H1 (cell line): ENCODE measurements around the gene MAPK14. TPM values are rescaled to one million over a fixed set of nuclear protein-coding genes. Genes with fewer than 3 reads are reported as not detected.
"Not testable (repeated sequence)": the region's sequence is repeated elsewhere in the genome, so short reads cannot be mapped to it uniquely, and the experiment has no call there.

Experiments
- CTCF ChIA-PET: fragments of 300-600 bp; sonication (Branson Sonifier 250); formaldehyde crosslinking; loops from one replicate; lab custom pipeline; 2021; ENCODE audit not compliant: partially characterized antibody; lab: Charles Lee
- POLR2A ChIA-PET: fragments of 300-600 bp; sonication (Branson Sonifier 250); formaldehyde crosslinking; loops from one replicate; lab custom pipeline; 2021; ENCODE audit warnings: inconsistent platforms; ENCODE audit not compliant: partially characterized antibody; lab: Charles Lee
- DNase-seq, 2 experiments: peaks; one replicate each; pipeline versions ENCODE4 v3.0.0 to v3.0.0-alpha.2; 2010 to 2022; ENCODE audit warnings: low spot score in 2 of 2, low read depth in 1 of 2, mixed read lengths in 1 of 2
- FAIRE-seq: peaks from 2 replicates; lab custom pipeline; 2011; peaks lifted over from hg19 to GRCh38; lab: Jason Lieb, UNC
- H2AFZ ChIP-seq: 2 replicates; pipeline ENCODE4 v1.8.1; 2012; ENCODE audit warnings: low read length, inconsistent platforms
- H2AK5ac ChIP-seq: 2 replicates; pipeline ENCODE4 v1.6.1; 2013; ENCODE audit warnings: low read depth, low read length
- H2BK120ac ChIP-seq: replicated peaks from 2 replicates; pipeline ENCODE3; 2013; ENCODE audit warnings: low read depth, low read length, inconsistent platforms
- H2BK12ac ChIP-seq: 2 replicates; pipeline ENCODE4 v1.6.1; 2013; ENCODE audit warnings: low read depth, low read length
- H2BK15ac ChIP-seq: 2 replicates; pipeline ENCODE4 v1.6.1; 2013; ENCODE audit warnings: low read length
- H2BK20ac ChIP-seq: 2 replicates; pipeline ENCODE4 v1.6.1; 2013; ENCODE audit warnings: low read length
- H2BK5ac ChIP-seq: 2 replicates; pipeline ENCODE4 v1.6.1; 2013; ENCODE audit warnings: low read depth, low read length
- H3K14ac ChIP-seq: 2 replicates; pipeline ENCODE4 v1.6.1; 2013; ENCODE audit warnings: inconsistent platforms; ENCODE audit not compliant: insufficient read length
- H3K18ac ChIP-seq: 2 replicates; pipeline ENCODE4 v1.6.1; 2013; ENCODE audit warnings: low read length; ENCODE audit errors: extremely low read depth
- H3K23ac ChIP-seq: 2 replicates; pipeline ENCODE4 v1.6.1; 2013; ENCODE audit warnings: inconsistent platforms; ENCODE audit not compliant: insufficient read length
- H3K23me2 ChIP-seq: 2 replicates; pipeline ENCODE4 v1.6.1; 2013; ENCODE audit warnings: low read depth, low read length
- H3K27ac ChIP-seq: 2 replicates; pipeline ENCODE4 v1.6.1; 2011; ENCODE audit warnings: low read depth, low read length, inconsistent platforms
- H3K27me3 ChIP-seq, 4 experiments: replicated peaks in 1 of 4; 1 replicate in 1 of 4; 2 replicates in 3 of 4; pipeline versions ENCODE4 v1.6.1 to v1.8.1; 2011 to 2013; ENCODE audit warnings: low read length in 3 of 4, mild to moderate bottlenecking in 3 of 4, inconsistent platforms in 2 of 4, mixed read lengths in 2 of 4, moderate library complexity in 1 of 4; ENCODE audit not compliant: control insufficient read depth in 3 of 4, insufficient read depth in 3 of 4; ENCODE audit errors: extremely low read depth in 1 of 4
- H3K36me3 ChIP-seq, 4 experiments: 2 replicates each; pipeline versions ENCODE4 v1.6.1 to v1.8.1; 2011 to 2013; ENCODE audit warnings: mild to moderate bottlenecking in 4 of 4, low read length in 3 of 4, moderate library complexity in 2 of 4, control low read depth in 1 of 4, inconsistent platforms in 1 of 4; ENCODE audit not compliant: insufficient read depth in 4 of 4, control insufficient read depth in 2 of 4
- H3K4ac ChIP-seq: replicated peaks from 2 replicates; pipeline ENCODE3; 2013; ENCODE audit warnings: low read length, low read depth, mixed read lengths, inconsistent platforms; ENCODE audit not compliant: insufficient read length
- H3K4me1 ChIP-seq, 4 experiments: replicated peaks in 1 of 4; 1 replicate in 1 of 4; 2 replicates in 3 of 4; pipeline versions ENCODE4 v1.6.1 to v1.8.1; 2011 to 2013; ENCODE audit warnings: low read length in 3 of 4, inconsistent platforms in 2 of 4, mixed read lengths in 1 of 4; ENCODE audit not compliant: insufficient read depth in 4 of 4, control insufficient read depth in 3 of 4
- H3K4me2 ChIP-seq, 2 experiments: 2 replicates each; pipeline versions ENCODE4 v1.6.1 to v1.8.1; 2011 to 2013; ENCODE audit warnings: low read depth in 2 of 2, low read length in 2 of 2, control low read depth in 1 of 2, inconsistent platforms in 1 of 2, mild to moderate bottlenecking in 1 of 2; ENCODE audit not compliant: insufficient read depth in 1 of 2
- H3K4me3 ChIP-seq, 4 experiments: fragments of 200-600, 300-600 bp in 1 of 4; sonication (generic), shearing (Covaris generic), sonication (Bioruptor Twin) in 1 of 4; 2 replicates each; pipeline versions ENCODE4 v1.5.1 to v1.8.1; 2011 to 2016; ENCODE audit warnings: low read length in 4 of 4, low read depth in 3 of 4, control low read depth in 2 of 4, inconsistent platforms in 2 of 4, mild to moderate bottlenecking in 2 of 4, mixed read lengths in 1 of 4, moderate library complexity in 1 of 4; ENCODE audit not compliant: insufficient read depth in 2 of 4; ENCODE audit errors: extremely low read depth in 1 of 4
- H3K56ac ChIP-seq: replicated peaks from 2 replicates; pipeline ENCODE3; 2013; ENCODE audit warnings: low read depth, mild to moderate bottlenecking, mixed read lengths, low read length, inconsistent platforms; ENCODE audit not compliant: insufficient read length
- H3K79me1 ChIP-seq: 2 replicates; pipeline ENCODE4 v1.6.1; 2013; ENCODE audit warnings: low read depth, low read length, control low read depth
- H3K79me2 ChIP-seq, 2 experiments: 2 replicates each; pipeline versions ENCODE4 v1.6.1 to v1.8.1; 2012 to 2013; ENCODE audit warnings: low read length in 2 of 2, mild to moderate bottlenecking in 2 of 2, inconsistent platforms in 1 of 2; ENCODE audit not compliant: insufficient read depth in 2 of 2, control insufficient read depth in 1 of 2
- H3K9ac ChIP-seq, 4 experiments: replicated peaks in 1 of 4; 1 replicate in 1 of 4; 2 replicates in 3 of 4; pipeline versions ENCODE4 v1.6.1 to v1.8.1; 2011 to 2013; ENCODE audit warnings: low read depth in 3 of 4, low read length in 3 of 4, control low read depth in 2 of 4, mild to moderate bottlenecking in 2 of 4, moderate library complexity in 2 of 4, inconsistent platforms in 1 of 4; ENCODE audit errors: extremely low read depth in 1 of 4
- H3K9me3 ChIP-seq, 2 experiments: 2 replicates each; pipeline versions ENCODE4 v1.6.1 to v1.8.1; 2012 to 2013; ENCODE audit warnings: mild to moderate bottlenecking in 2 of 2, moderate library complexity in 2 of 2, control low read depth in 1 of 2, inconsistent platforms in 1 of 2, low read depth in 1 of 2, low read length in 1 of 2, mixed read lengths in 1 of 2; ENCODE audit not compliant: insufficient read depth in 2 of 2
- H4K20me1 ChIP-seq, 2 experiments: replicated peaks in 1 of 2; 2 replicates each; pipeline versions ENCODE3 to v1.8.1; 2011 to 2013; ENCODE audit warnings: inconsistent platforms in 2 of 2, low read length in 2 of 2, mild to moderate bottlenecking in 1 of 2; ENCODE audit not compliant: insufficient read depth in 2 of 2, control insufficient read depth in 1 of 2
- H4K5ac ChIP-seq: 2 replicates; pipeline ENCODE4 v1.6.1; 2013; ENCODE audit warnings: low read length, low read depth, mixed read lengths, inconsistent platforms; ENCODE audit not compliant: insufficient read length
- H4K8ac ChIP-seq: 2 replicates; pipeline ENCODE4 v1.8.0; 2013; ENCODE audit warnings: mild to moderate bottlenecking, moderate library complexity, low read length, inconsistent platforms; ENCODE audit not compliant: insufficient read depth; ENCODE audit errors: extremely low read depth
- H4K91ac ChIP-seq: replicated peaks from 2 replicates; pipeline ENCODE3; 2013; ENCODE audit warnings: low read length, mixed read lengths, inconsistent platforms; ENCODE audit not compliant: insufficient read length
- WGBS, 2 experiments: shearing (Covaris generic) in 1 of 2; methylation state at CpG; one replicate each; pipeline versions ENCODE4 v1.1.6 to v1.1.7; 2013 to 2015; ENCODE audit warnings: low lambda C conversion rate in 2 of 2, mixed read lengths in 2 of 2, inconsistent platforms in 1 of 2, low coverage in 1 of 2, missing lambda C conversion rate in 1 of 2; ENCODE audit not compliant: insufficient replicate concordance in 2 of 2, insufficient coverage in 1 of 2, insufficient read length in 1 of 2; ENCODE audit errors: extremely low coverage in 1 of 2, missing lambda C conversion rate in 1 of 2; 5-methylcytosine and 5-hydroxymethylcytosine counted together
- polyA plus RNA-seq, 7 experiments: library from polyadenylated mRNA; depleted of rRNA in 3 of 7; stranded (reverse) in 5 of 7; unstranded in 2 of 7; fragments of >200 nt in 5 of 7; fragments of 200-250 nt in 2 of 7; gene quantifications; 1 replicate in 5 of 7; 2 replicates in 1 of 7; 4 replicates in 1 of 7; pipeline versions ENCODE4 v1.2.1 to v1.2.3, GENCODE V29; 2011 to 2013; ENCODE audit warnings: missing spikeins in 2 of 7, mixed read lengths in 2 of 7
- total RNA-seq: library from RNA; stranded (reverse); fragmentation: NEBNext Ultra II Directional; extraction: Animal tissue kit (Norgen Biotek cat#: 25700); gene quantifications from 2 replicates; pipeline ENCODE4 v1.2.1, GENCODE V29; 2021

MAPK14 gene
- total and polyA plus RNA-seq, 2 of the 8 experiments (the other 6 are each of a cell fraction or from before 2014, with no cell fraction given), result 18.1 to 39.3 TPM

DNA sequence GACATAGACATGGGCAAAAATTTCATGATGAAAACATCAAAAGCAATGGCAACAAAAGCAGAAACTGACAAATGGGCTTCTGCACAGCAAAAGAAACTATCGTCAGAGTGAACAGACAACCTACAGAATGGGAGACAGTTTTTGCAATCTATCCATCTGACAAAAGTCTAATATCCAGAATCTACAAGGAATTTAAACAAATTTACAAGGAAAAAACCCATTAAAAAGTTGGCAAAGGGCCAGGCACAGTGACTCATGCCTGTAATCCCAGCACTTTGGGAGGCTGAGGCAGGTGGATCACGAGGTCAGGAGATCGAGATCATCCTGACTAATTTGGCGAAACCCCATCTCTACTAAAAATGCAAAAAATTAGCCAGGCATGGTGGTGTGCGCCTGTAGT is 60.6 kb downstream of the MAPK14 start:
- H3K56ac ChIP-seq, DNase-seq: not testable (repeated sequence)

More for the DNA sequence above, 60.6 kb downstream of the MAPK14 start:
- H2BK20ac ChIP-seq, H3K79me1 ChIP-seq, H3K9me3 ChIP-seq, H3K23ac ChIP-seq, H2AFZ ChIP-seq, H4K20me1 ChIP-seq, H3K4ac ChIP-seq, H3K14ac ChIP-seq, H3K18ac ChIP-seq, H4K5ac ChIP-seq, FAIRE-seq, H2BK5ac ChIP-seq, H3K79me2 ChIP-seq, H3K27ac ChIP-seq, H3K9ac ChIP-seq, H2AK5ac ChIP-seq, H3K4me3 ChIP-seq, H2BK15ac ChIP-seq, H4K8ac ChIP-seq, H2BK12ac ChIP-seq, H3K4me1 ChIP-seq, H2BK120ac ChIP-seq, H3K27me3 ChIP-seq, POLR2A ChIA-PET, H4K91ac ChIP-seq, H3K4me2 ChIP-seq, H3K23me2 ChIP-seq: not testable (repeated sequence)
- 100% methylated on average over 5 of the region's 5 CpGs; no CpG with 5 or more reads in 1 of the 2 experiments for WGBS, 2 experiments
- CTCF ChIA-PET, result interaction anchor here (0.6 to 1.1 kb wide), 2 partner anchors 23 to 976 kb away, joined by 3 to 4 read pairs; no protein-coding TSS in a partner anchor
- peaks cover 4 to 19% (median 7%) of the 10 kb centered on the region in 4 experiments; a peak in 7 of 8 replicates for H3K36me3 ChIP-seq
